H1 (cell line): Measurements from ENCODE around the gene FSCN2. TPM values are rescaled to one million over a fixed set of nuclear protein-coding genes. Genes with fewer than 3 reads are reported as not detected.

Source experiments
- CTCF ChIA-PET: fragments of 300-600 bp; sonication (Branson Sonifier 250); formaldehyde crosslinking; loops from one replicate; lab custom pipeline; 2021; ENCODE audit not compliant: partially characterized antibody; lab: Charles Lee
- POLR2A ChIA-PET: fragments of 300-600 bp; sonication (Branson Sonifier 250); formaldehyde crosslinking; loops from one replicate; lab custom pipeline; 2021; ENCODE audit warnings: inconsistent platforms; ENCODE audit not compliant: partially characterized antibody; lab: Charles Lee
- DNase-seq, 2 experiments: peaks; one replicate each; pipeline versions ENCODE4 v3.0.0 to v3.0.0-alpha.2; 2010 to 2022; ENCODE audit warnings: low spot score in 2 of 2, low read depth in 1 of 2, mixed read lengths in 1 of 2
- FAIRE-seq: peaks from 2 replicates; lab custom pipeline; 2011; peaks lifted over from hg19 to GRCh38; lab: Jason Lieb, UNC
- H2AFZ ChIP-seq: 2 replicates; pipeline ENCODE4 v1.8.1; 2012; ENCODE audit warnings: low read length, inconsistent platforms
- H2AK5ac ChIP-seq: 2 replicates; pipeline ENCODE4 v1.6.1; 2013; ENCODE audit warnings: low read depth, low read length
- H2BK120ac ChIP-seq: replicated peaks from 2 replicates; pipeline ENCODE3; 2013; ENCODE audit warnings: low read depth, low read length, inconsistent platforms
- H2BK12ac ChIP-seq: 2 replicates; pipeline ENCODE4 v1.6.1; 2013; ENCODE audit warnings: low read depth, low read length
- H2BK15ac ChIP-seq: 2 replicates; pipeline ENCODE4 v1.6.1; 2013; ENCODE audit warnings: low read length
- H2BK20ac ChIP-seq: 2 replicates; pipeline ENCODE4 v1.6.1; 2013; ENCODE audit warnings: low read length
- H2BK5ac ChIP-seq: 2 replicates; pipeline ENCODE4 v1.6.1; 2013; ENCODE audit warnings: low read depth, low read length
- H3K14ac ChIP-seq: 2 replicates; pipeline ENCODE4 v1.6.1; 2013; ENCODE audit warnings: inconsistent platforms; ENCODE audit not compliant: insufficient read length
- H3K18ac ChIP-seq: 2 replicates; pipeline ENCODE4 v1.6.1; 2013; ENCODE audit warnings: low read length; ENCODE audit errors: extremely low read depth
- H3K23ac ChIP-seq: 2 replicates; pipeline ENCODE4 v1.6.1; 2013; ENCODE audit warnings: inconsistent platforms; ENCODE audit not compliant: insufficient read length
- H3K23me2 ChIP-seq: 2 replicates; pipeline ENCODE4 v1.6.1; 2013; ENCODE audit warnings: low read depth, low read length
- H3K27ac ChIP-seq: 2 replicates; pipeline ENCODE4 v1.6.1; 2011; ENCODE audit warnings: low read depth, low read length, inconsistent platforms
- H3K27me3 ChIP-seq, 4 experiments: replicated peaks in 1 of 4; 1 replicate in 1 of 4; 2 replicates in 3 of 4; pipeline versions ENCODE4 v1.6.1 to v1.8.1; 2011 to 2013; ENCODE audit warnings: low read length in 3 of 4, mild to moderate bottlenecking in 3 of 4, inconsistent platforms in 2 of 4, mixed read lengths in 2 of 4, moderate library complexity in 1 of 4; ENCODE audit not compliant: control insufficient read depth in 3 of 4, insufficient read depth in 3 of 4; ENCODE audit errors: extremely low read depth in 1 of 4
- H3K36me3 ChIP-seq, 4 experiments: 2 replicates each; pipeline versions ENCODE4 v1.6.1 to v1.8.1; 2011 to 2013; ENCODE audit warnings: mild to moderate bottlenecking in 4 of 4, low read length in 3 of 4, moderate library complexity in 2 of 4, control low read depth in 1 of 4, inconsistent platforms in 1 of 4; ENCODE audit not compliant: insufficient read depth in 4 of 4, control insufficient read depth in 2 of 4
- H3K4ac ChIP-seq: replicated peaks from 2 replicates; pipeline ENCODE3; 2013; ENCODE audit warnings: low read length, low read depth, mixed read lengths, inconsistent platforms; ENCODE audit not compliant: insufficient read length
- H3K4me1 ChIP-seq, 4 experiments: replicated peaks in 1 of 4; 1 replicate in 1 of 4; 2 replicates in 3 of 4; pipeline versions ENCODE4 v1.6.1 to v1.8.1; 2011 to 2013; ENCODE audit warnings: low read length in 3 of 4, inconsistent platforms in 2 of 4, mixed read lengths in 1 of 4; ENCODE audit not compliant: insufficient read depth in 4 of 4, control insufficient read depth in 3 of 4
- H3K4me2 ChIP-seq, 2 experiments: 2 replicates each; pipeline versions ENCODE4 v1.6.1 to v1.8.1; 2011 to 2013; ENCODE audit warnings: low read depth in 2 of 2, low read length in 2 of 2, control low read depth in 1 of 2, inconsistent platforms in 1 of 2, mild to moderate bottlenecking in 1 of 2; ENCODE audit not compliant: insufficient read depth in 1 of 2
- H3K4me3 ChIP-seq, 4 experiments: fragments of 200-600, 300-600 bp in 1 of 4; sonication (generic), shearing (Covaris generic), sonication (Bioruptor Twin) in 1 of 4; 2 replicates each; pipeline versions ENCODE4 v1.5.1 to v1.8.1; 2011 to 2016; ENCODE audit warnings: low read length in 4 of 4, low read depth in 3 of 4, control low read depth in 2 of 4, inconsistent platforms in 2 of 4, mild to moderate bottlenecking in 2 of 4, mixed read lengths in 1 of 4, moderate library complexity in 1 of 4; ENCODE audit not compliant: insufficient read depth in 2 of 4; ENCODE audit errors: extremely low read depth in 1 of 4
- H3K56ac ChIP-seq: replicated peaks from 2 replicates; pipeline ENCODE3; 2013; ENCODE audit warnings: low read depth, mild to moderate bottlenecking, mixed read lengths, low read length, inconsistent platforms; ENCODE audit not compliant: insufficient read length
- H3K79me1 ChIP-seq: 2 replicates; pipeline ENCODE4 v1.6.1; 2013; ENCODE audit warnings: low read depth, low read length, control low read depth
- H3K79me2 ChIP-seq, 2 experiments: 2 replicates each; pipeline versions ENCODE4 v1.6.1 to v1.8.1; 2012 to 2013; ENCODE audit warnings: low read length in 2 of 2, mild to moderate bottlenecking in 2 of 2, inconsistent platforms in 1 of 2; ENCODE audit not compliant: insufficient read depth in 2 of 2, control insufficient read depth in 1 of 2
- H3K9ac ChIP-seq, 4 experiments: replicated peaks in 1 of 4; 1 replicate in 1 of 4; 2 replicates in 3 of 4; pipeline versions ENCODE4 v1.6.1 to v1.8.1; 2011 to 2013; ENCODE audit warnings: low read depth in 3 of 4, low read length in 3 of 4, control low read depth in 2 of 4, mild to moderate bottlenecking in 2 of 4, moderate library complexity in 2 of 4, inconsistent platforms in 1 of 4; ENCODE audit errors: extremely low read depth in 1 of 4
- H3K9me3 ChIP-seq, 2 experiments: 2 replicates each; pipeline versions ENCODE4 v1.6.1 to v1.8.1; 2012 to 2013; ENCODE audit warnings: mild to moderate bottlenecking in 2 of 2, moderate library complexity in 2 of 2, control low read depth in 1 of 2, inconsistent platforms in 1 of 2, low read depth in 1 of 2, low read length in 1 of 2, mixed read lengths in 1 of 2; ENCODE audit not compliant: insufficient read depth in 2 of 2
- H4K20me1 ChIP-seq, 2 experiments: replicated peaks in 1 of 2; 2 replicates each; pipeline versions ENCODE3 to v1.8.1; 2011 to 2013; ENCODE audit warnings: inconsistent platforms in 2 of 2, low read length in 2 of 2, mild to moderate bottlenecking in 1 of 2; ENCODE audit not compliant: insufficient read depth in 2 of 2, control insufficient read depth in 1 of 2
- H4K5ac ChIP-seq: 2 replicates; pipeline ENCODE4 v1.6.1; 2013; ENCODE audit warnings: low read length, low read depth, mixed read lengths, inconsistent platforms; ENCODE audit not compliant: insufficient read length
- H4K8ac ChIP-seq: 2 replicates; pipeline ENCODE4 v1.8.0; 2013; ENCODE audit warnings: mild to moderate bottlenecking, moderate library complexity, low read length, inconsistent platforms; ENCODE audit not compliant: insufficient read depth; ENCODE audit errors: extremely low read depth
- H4K91ac ChIP-seq: replicated peaks from 2 replicates; pipeline ENCODE3; 2013; ENCODE audit warnings: low read length, mixed read lengths, inconsistent platforms; ENCODE audit not compliant: insufficient read length
- CREB1 ChIP-seq: IDR thresholded peaks from 2 replicates; pipeline ENCODE4 v1.6.1; 2012; ENCODE audit warnings: inconsistent platforms
- EGR1 ChIP-seq: IDR thresholded peaks from 2 replicates; pipeline ENCODE4 v1.6.1; 2011; ENCODE audit warnings: low read depth, low read length, borderline replicate concordance
- KDM4A ChIP-seq: IDR thresholded peaks from one replicate; pipeline ENCODE4 v1.7.1; 2012; ENCODE audit warnings: low read depth, mild to moderate bottlenecking, moderate library complexity, low read length, inconsistent platforms; ENCODE audit not compliant: severe bottlenecking
- PHF8 ChIP-seq: fragments of 200-600 bp; sonication (generic); conservative IDR thresholded peaks from 2 replicates; pipeline ENCODE4 v1.7.1; 2012; ENCODE audit warnings: low read depth, mild to moderate bottlenecking, inconsistent platforms, low read length, moderate library complexity
- SIRT6 ChIP-seq: IDR thresholded peaks from one replicate; pipeline ENCODE4 v1.7.1; 2012; ENCODE audit warnings: low read length, inconsistent platforms
- SIX5 ChIP-seq: IDR thresholded peaks from 2 replicates; pipeline ENCODE4 v1.6.1; 2011; ENCODE audit warnings: mild to moderate bottlenecking, low read depth, low read length
- TCF12 ChIP-seq: IDR thresholded peaks from 2 replicates; pipeline ENCODE4 v1.6.1; 2011; ENCODE audit warnings: low read depth, mild to moderate bottlenecking, low read length
- WGBS, 2 experiments: shearing (Covaris generic) in 1 of 2; methylation state at CpG; one replicate each; pipeline versions ENCODE4 v1.1.6 to v1.1.7; 2013 to 2015; ENCODE audit warnings: low lambda C conversion rate in 2 of 2, mixed read lengths in 2 of 2, inconsistent platforms in 1 of 2, low coverage in 1 of 2, missing lambda C conversion rate in 1 of 2; ENCODE audit not compliant: insufficient replicate concordance in 2 of 2, insufficient coverage in 1 of 2, insufficient read length in 1 of 2; ENCODE audit errors: extremely low coverage in 1 of 2, missing lambda C conversion rate in 1 of 2; 5-methylcytosine and 5-hydroxymethylcytosine counted together
- polyA plus RNA-seq, 7 experiments: library from polyadenylated mRNA; depleted of rRNA in 3 of 7; stranded (reverse) in 5 of 7; unstranded in 2 of 7; fragments of >200 nt in 5 of 7; fragments of 200-250 nt in 2 of 7; gene quantifications; 1 replicate in 5 of 7; 2 replicates in 1 of 7; 4 replicates in 1 of 7; pipeline versions ENCODE4 v1.2.1 to v1.2.3, GENCODE V29; 2011 to 2013; ENCODE audit warnings: missing spikeins in 2 of 7, mixed read lengths in 2 of 7
- total RNA-seq: library from RNA; stranded (reverse); fragmentation: NEBNext Ultra II Directional; extraction: Animal tissue kit (Norgen Biotek cat#: 25700); gene quantifications from 2 replicates; pipeline ENCODE4 v1.2.1, GENCODE V29; 2021

The FSCN2 gene
- total and polyA plus RNA-seq, 2 of the 8 experiments (the other 6 are each of a cell fraction or from before 2014, with no cell fraction given): 0.18 to 0.30 TPM

DNA sequence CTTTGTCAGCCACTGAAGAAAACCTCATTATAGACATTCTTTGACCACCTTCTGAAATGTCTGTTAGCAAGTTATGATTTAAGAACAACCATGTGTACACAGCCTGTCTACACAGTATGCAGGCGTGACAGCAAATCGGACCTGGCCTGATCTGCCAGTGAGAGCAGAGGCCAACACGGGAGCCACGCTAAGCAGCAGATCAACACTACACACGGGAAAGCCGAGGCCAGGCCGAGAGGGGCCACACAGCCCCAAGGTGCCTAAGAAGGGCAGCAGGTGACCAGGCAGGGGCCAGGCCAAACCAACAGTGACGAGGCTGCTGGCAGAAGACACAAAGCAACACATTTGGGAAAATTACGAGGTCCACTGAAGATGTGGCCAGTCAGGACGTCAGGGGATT is 40.2 kb downstream of the FSCN2 start:
- Histone ChIP-seq H3K4me1 (no peaks in the 10 kb centered on the region), H3K56ac (no peak overlapping the region), H3K4me2 (no peak overlapping the region), H2AFZ (no peak overlapping the region), H4K8ac (no peak overlapping the region), H2BK5ac (no peak overlapping the region), H4K5ac (no peak overlapping the region), H4K91ac (no peak overlapping the region), H3K9me3 (no peaks in the 10 kb centered on the region), H3K9ac (no peak overlapping the region), H3K18ac (no peak overlapping the region), H2BK120ac (no peak overlapping the region), H2BK15ac (no peak overlapping the region), H3K23ac (no peak overlapping the region), H2AK5ac (no peak overlapping the region), H4K20me1 (peaks cover 7 to 13% of the 10 kb centered on the region in 2 experiments), H3K79me2 (no peaks in the 10 kb centered on the region), H3K4ac (no peak overlapping the region), H3K4me3 (no peak overlapping the region), H3K14ac (no peak overlapping the region), H3K27me3 (no peaks in the 10 kb centered on the region), H2BK12ac (no peak overlapping the region), H3K36me3 (peaks cover 24 to 81% (median 55%) of the 10 kb centered on the region in 4 experiments), H3K79me1 (no peaks in the 10 kb centered on the region; the same call in 1 of the 2 replicates), H3K27ac (no peak overlapping the region), H3K23me2 (no peaks in the 10 kb centered on the region), H2BK20ac (no peak overlapping the region)
- POLR2A ChIA-PET: interaction anchor here (2.8 to 3.4 kb wide), 2 partner anchors 11 kb away, joined by 9 to 11 read pairs; no protein-coding TSS in a partner anchor
- WGBS, 2 experiments: 90% methylated on average over 10 of the region's 10 CpGs; no CpG with 5 or more reads in 1 of the 2 experiments
- FAIRE-seq: no peak
- DNase-seq: no peak
- CTCF ChIA-PET: interaction anchor here (1.0 to 1.3 kb wide), 2 partner anchors 10 to 33 kb away, joined by 3 to 4 read pairs; no protein-coding TSS in a partner anchor
- no peak for TF ChIP-seq TCF12
- TF ChIP-seq KDM4A: no peak
- TF ChIP-seq CREB1: no peak
- no peak for TF ChIP-seq EGR1
- no peak for TF ChIP-seq PHF8
- no peak for TF ChIP-seq SIRT6
- no peak for TF ChIP-seq SIX5
